Measurements from ENCODE around the gene PAXX. TPM values are rescaled to one million over a fixed set of nuclear protein-coding genes. Genes with fewer than 3 reads are reported as not detected.

Gene PAXX
- total RNA-seq, 4 donors from 2014 or later, result 65.7 to 142 (median 68.9) TPM

DNA sequence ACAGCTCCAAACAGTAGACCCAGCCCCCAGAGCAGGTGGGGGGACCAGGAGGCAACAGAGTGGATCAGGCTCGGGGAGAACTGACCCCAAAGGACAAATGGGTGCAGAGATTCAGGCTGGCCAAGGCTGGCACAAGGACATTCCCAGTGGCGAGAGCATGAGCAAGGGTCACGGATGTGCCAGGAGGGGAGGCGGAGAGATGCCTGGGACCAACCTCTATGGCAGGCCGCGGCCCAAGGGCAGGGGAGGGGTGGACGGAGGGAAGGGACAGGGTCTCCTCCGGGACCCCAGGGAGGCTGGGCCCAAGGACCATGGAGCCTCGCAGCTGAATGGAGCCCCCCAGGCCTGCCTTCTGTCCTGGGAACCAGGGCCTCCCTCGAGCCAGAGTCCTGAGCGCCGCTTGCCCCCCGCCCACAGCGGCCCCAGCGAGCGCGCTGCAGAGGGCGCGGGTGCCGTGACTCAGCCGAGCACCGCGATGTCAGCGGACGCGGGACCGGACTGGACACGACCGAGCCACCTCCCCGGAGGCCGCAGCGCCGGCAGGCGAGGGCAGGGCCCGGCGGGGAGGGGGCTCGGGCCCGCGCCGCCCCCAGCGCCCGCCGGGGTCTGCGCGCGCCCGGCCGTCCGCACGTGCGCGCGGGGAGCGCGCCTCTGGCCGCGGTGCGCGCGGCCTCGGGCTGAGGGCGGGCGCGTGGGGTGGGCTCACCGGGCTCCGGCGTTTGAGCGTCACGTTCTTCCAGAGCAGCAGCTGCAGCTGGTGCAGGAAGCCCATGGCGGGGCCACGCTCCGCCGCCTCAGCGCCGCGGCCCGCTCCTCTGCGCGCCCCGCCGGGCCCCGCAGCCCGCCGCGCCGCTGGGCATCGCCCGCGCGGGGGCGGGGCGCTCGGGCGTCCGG, 35.4 kb downstream of the PAXX start, which contains the start of gene ABCA2:
ABCA2 (minus strand) TSS at position 869 of the 894 bp plus-strand sequence; CDS start at position 772, 97 bp downstream.
- no peak for DNase-seq (ENCODE audit: low spot score in 2 of 2)
- no peaks in the 10 kb centered on the region for H3K9me3 ChIP-seq
- H3K4me1 ChIP-seq, result peaks cover 0 to 80% (median 66%) of the 10 kb centered on the region in 4 donors
- H3K36me3 ChIP-seq, result peaks cover 0 to 2% (median 0%) of the 10 kb centered on the region in 3 donors
- H3K4me3 ChIP-seq, result peak within 1 kb of the TSS; percentile 63 to 74 (median 66)
- 5 to 12% methylated on average over 9 to 28 of the region's 95 CpGs for WGBS, 2 donors
- H3K27ac ChIP-seq, result peak within 1 kb of the TSS; percentile 78 to 97 (median 86)
- H3K27me3 ChIP-seq, result no peaks in the 10 kb centered on the region
- no peak for TF ChIP-seq POLR2A (IDR thresholded peaks at IDR 0.05)
- no peak for TF ChIP-seq EP300 (IDR thresholded peaks at IDR 0.05)
- TF ChIP-seq, protein P1, sequence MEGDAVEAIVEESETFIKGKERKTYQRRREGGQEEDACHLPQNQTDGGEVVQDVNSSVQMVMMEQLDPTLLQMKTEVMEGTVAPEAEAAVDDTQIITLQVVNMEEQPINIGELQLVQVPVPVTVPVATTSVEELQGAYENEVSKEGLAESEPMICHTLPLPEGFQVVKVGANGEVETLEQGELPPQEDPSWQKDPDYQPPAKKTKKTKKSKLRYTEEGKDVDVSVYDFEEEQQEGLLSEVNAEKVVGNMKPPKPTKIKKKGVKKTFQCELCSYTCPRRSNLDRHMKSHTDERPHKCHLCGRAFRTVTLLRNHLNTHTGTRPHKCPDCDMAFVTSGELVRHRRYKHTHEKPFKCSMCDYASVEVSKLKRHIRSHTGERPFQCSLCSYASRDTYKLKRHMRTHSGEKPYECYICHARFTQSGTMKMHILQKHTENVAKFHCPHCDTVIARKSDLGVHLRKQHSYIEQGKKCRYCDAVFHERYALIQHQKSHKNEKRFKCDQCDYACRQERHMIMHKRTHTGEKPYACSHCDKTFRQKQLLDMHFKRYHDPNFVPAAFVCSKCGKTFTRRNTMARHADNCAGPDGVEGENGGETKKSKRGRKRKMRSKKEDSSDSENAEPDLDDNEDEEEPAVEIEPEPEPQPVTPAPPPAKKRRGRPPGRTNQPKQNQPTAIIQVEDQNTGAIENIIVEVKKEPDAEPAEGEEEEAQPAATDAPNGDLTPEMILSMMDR (IDR thresholded peaks at IDR 0.05), result no peak

DNA sequence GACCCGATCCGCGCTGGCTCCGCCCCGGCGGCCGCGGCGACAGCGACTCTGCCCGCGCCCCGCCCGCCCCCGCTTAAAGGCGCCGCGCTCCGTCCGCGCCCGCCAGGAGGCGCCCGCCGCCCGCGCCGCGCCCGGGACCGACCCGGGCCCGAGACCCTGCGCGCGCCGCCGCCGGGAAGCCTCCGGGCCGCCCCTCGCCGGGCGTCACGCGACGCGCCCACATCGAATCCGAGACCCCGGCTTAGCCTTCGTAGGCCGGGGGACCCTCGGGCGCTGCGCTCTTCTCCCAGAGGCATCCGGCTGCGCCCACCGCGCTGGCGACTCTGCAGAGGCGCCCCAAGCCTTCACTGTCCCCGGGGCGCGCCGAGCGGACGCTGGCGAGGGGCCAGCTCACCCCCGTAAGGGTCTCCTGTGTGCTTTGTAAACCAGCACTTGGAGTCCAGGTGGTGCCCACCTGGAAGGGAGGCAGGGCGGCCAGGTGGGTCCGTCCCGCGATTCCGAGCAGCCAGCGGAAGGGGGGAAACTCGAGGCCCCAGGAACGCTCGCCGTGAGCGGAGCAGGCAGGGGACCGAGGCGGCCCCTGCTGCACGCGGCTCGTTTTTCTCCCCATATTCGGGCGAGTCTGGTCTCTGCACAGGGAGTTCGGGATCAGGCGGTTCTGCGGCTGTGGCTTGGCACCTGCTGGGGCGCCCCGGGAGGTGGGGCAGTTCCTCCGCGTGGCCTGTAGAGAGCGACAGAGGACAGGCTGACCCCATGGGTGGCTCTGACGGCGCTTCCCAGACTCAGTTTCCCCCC, 36.2 kb downstream of the PAXX start:
- Histone ChIP-seq H3K9me3 (no peaks in the 10 kb centered on the region), H3K36me3 (no peaks in the 10 kb centered on the region), H3K27me3 (no peaks in the 10 kb centered on the region), H3K4me3 (peak overlapping the region; percentile 47 to 74 (median 66)), H3K27ac (peak overlapping the region; percentile 73 to 93 (median 84)), H3K4me1 (peaks cover 0 to 72% (median 59%) of the 10 kb centered on the region in 4 donors)
- DNase-seq (ENCODE audit: low spot score in 2 of 2), result no peak
- TF ChIP-seq, protein P1 (IDR thresholded peaks at IDR 0.05), result peak in 3 of 5 experiments; percentile 2 to 80 (median 51)
- TF ChIP-seq POLR2A (IDR thresholded peaks at IDR 0.05), result no peak
- WGBS, 2 donors, result 0 to 2% methylated on average over 38 to 77 of the region's 98 CpGs

DNA sequence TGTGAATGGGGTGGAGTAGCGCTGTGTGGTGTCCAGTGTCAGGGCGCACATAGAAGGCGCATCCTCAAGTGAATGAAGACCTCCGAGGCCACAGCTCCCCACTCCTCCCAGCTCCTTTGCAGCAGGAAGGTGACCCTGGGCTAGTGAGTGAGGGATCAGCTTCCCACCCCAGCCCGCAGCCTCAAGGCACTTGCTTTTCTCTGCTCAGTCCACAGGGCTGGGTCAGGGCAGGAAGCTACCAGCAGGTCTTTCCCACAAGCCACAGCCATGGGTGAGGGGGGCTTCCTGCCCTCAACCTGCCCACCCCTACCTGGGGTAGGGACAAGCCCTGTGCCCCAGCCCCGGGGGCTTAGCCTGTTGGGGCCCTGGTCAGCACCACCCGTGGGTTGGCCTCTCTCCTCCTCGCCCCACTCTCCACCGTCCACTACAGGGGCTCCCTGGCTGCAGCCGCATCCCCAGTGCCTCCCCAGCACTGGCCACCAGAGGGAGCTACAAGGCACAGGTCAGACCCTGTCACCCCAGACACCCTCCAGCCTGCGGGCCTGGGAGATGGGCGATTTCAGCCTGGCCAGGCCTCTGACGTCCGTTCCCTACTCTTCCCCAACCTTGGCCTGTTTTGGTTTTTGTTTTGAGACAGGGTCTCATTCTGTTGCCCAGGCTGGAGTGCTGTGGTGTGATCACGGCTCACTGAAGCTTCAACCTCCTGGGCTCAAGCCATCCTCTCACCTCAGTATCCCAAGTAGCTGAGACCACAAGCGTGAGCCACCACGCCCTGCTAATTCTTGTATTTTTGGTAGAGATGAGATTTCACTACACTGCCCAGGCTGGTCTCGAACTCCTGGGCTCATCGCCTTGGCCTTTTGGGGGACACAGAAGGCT, 37.1 kb downstream of the PAXX start:
- peak; percentile 64 to 78 for DNase-seq (ENCODE audit: low spot score in 2 of 2)
- H3K4me3 ChIP-seq, result peak overlapping the region in 3 of 4 donors; percentile 63 to 74 (median 68)
- peak overlapping the region; percentile 73 to 93 (median 84) for H3K27ac ChIP-seq
- no peaks in the 10 kb centered on the region for H3K27me3 ChIP-seq
- WGBS, 2 donors, result 33 to 37% methylated on average over 17 to 19 of the region's 19 CpGs
- peaks cover 0 to 64% (median 50%) of the 10 kb centered on the region in 4 donors for H3K4me1 ChIP-seq
- H3K9me3 ChIP-seq, result no peaks in the 10 kb centered on the region
- TF ChIP-seq, protein P1 (IDR thresholded peaks at IDR 0.05), result peak; percentile 83 to 96 (median 92)
- no peak for TF ChIP-seq EP300 (IDR thresholded peaks at IDR 0.05)
- H3K36me3 ChIP-seq, result no peaks in the 10 kb centered on the region

DNA sequence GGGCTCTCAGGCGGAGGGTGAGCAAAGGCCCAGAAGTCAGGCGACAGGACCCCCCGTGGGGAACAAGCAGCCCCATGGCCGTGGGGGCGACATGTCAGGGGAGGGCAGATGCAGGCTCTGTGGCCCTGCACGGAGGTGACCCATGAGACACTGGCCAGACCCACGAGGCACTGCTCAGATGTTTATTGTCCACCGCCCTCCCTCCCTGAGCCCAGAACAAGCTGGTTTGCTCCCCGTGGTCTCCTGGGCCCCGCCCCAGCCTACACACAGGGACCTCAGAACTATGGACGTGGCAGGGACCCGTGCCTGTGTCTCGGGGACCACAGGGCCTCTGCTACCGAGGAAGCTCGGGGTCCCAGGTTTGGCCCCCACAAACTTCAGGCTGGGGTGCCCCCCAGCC, 37.8 kb downstream of the PAXX start:
- no peak for DNase-seq (ENCODE audit: low spot score in 2 of 2)
- H3K4me3 ChIP-seq, result no peak overlapping the region
- H3K9me3 ChIP-seq, result no peaks in the 10 kb centered on the region
- peaks cover 0 to 64% (median 54%) of the 10 kb centered on the region in 4 donors for H3K4me1 ChIP-seq
- H3K27me3 ChIP-seq, result no peaks in the 10 kb centered on the region
- TF ChIP-seq POLR2A (IDR thresholded peaks at IDR 0.05) (no peak), EP300 (IDR thresholded peaks at IDR 0.05) (no peak)
- TF ChIP-seq, protein P1 (IDR thresholded peaks at IDR 0.05), result no peak
- no peaks in the 10 kb centered on the region for H3K36me3 ChIP-seq
- peak overlapping the region in 2 of 4 donors; percentile 87 to 93 for H3K27ac ChIP-seq
- 57 to 76% methylated on average over 8 to 12 of the region's 15 CpGs for WGBS, 2 donors

Data from tibial nerve (tissue), 4 donors.